Measurements from ENCODE around the gene UGT1A5. TPM values are rescaled to one million over a fixed set of nuclear protein-coding genes. Genes with fewer than 3 reads are reported as not detected.

UGT1A5 gene
- polyA plus RNA-seq, 1 donor from 2014 or later, result not detected

- Histone ChIP-seq H3K9me3 (ENCODE audit: low read length) (no peaks in the 10 kb centered on the region), H3K4me3 (ENCODE audit: low read length) (no peak overlapping the region), H3K9ac (ENCODE audit: low read length) (no peak overlapping the region), H2AFZ (ENCODE audit: low read depth, low read length) (no peak overlapping the region), H3K27me3 (ENCODE audit: insufficient read depth, low read depth, low read length) (no peaks in the 10 kb centered on the region), H3K36me3 (ENCODE audit: insufficient read depth, low read length) (no peaks in the 10 kb centered on the region), H3F3A (ENCODE audit: insufficient read depth, low read length, poor library complexity, severe bottlenecking) (no peaks in the 10 kb centered on the region), H3K79me2 (replicated peaks; ENCODE audit: insufficient read depth, low read length) (no peaks in the 10 kb centered on the region), H4K20me1 (ENCODE audit: insufficient read depth) (no peaks in the 10 kb centered on the region), H3K27ac (ENCODE audit: low read length) (no peak overlapping the region), H3K4me2 (ENCODE audit: low read length) (no peak overlapping the region), H3K9me2 (ENCODE audit: insufficient read depth, low read length) (no peaks in the 10 kb centered on the region)
- TF ChIP-seq RAD21 (conservative IDR thresholded peaks at IDR 0.05), result no peak
- TF ChIP-seq MXI1 (conservative IDR thresholded peaks at IDR 0.05; ENCODE audit: poor library complexity, severe bottlenecking), result no peak
- no peak for TF ChIP-seq SMC3 (conservative IDR thresholded peaks at IDR 0.05; ENCODE audit: poor library complexity)
- no peak for TF ChIP-seq REST (IDR thresholded peaks at IDR 0.05; ENCODE audit: borderline replicate concordance)
- TF ChIP-seq POLR2AphosphoS5 (IDR thresholded peaks at IDR 0.05), result no peak
- no peak for TF ChIP-seq EP300 (conservative IDR thresholded peaks at IDR 0.05; ENCODE audit: poor library complexity, severe bottlenecking)
Measured at GRCh38 chr2:233818639-233819621, 106.2 kb downstream of the UGT1A5 start.

GRCh38 chr2:233819884-233820773, 107.4 kb downstream of the UGT1A5 start:
- Histone ChIP-seq H3K79me2 (replicated peaks; ENCODE audit: insufficient read depth, low read length) (no peaks in the 10 kb centered on the region), H3K9me3 (ENCODE audit: low read length) (no peaks in the 10 kb centered on the region)

More at GRCh38 chr2:233819884-233820773, 107.4 kb downstream of the UGT1A5 start:
- Histone ChIP-seq H3K4me3 (ENCODE audit: low read length) (no peak overlapping the region), H3K27me3 (ENCODE audit: insufficient read depth, low read depth, low read length) (no peaks in the 10 kb centered on the region), H4K20me1 (ENCODE audit: insufficient read depth) (no peaks in the 10 kb centered on the region), H3K27ac (ENCODE audit: low read length) (no peak overlapping the region), H2AFZ (ENCODE audit: low read depth, low read length) (no peak overlapping the region), H3F3A (ENCODE audit: insufficient read depth, low read length, poor library complexity, severe bottlenecking) (no peaks in the 10 kb centered on the region), H3K9me2 (ENCODE audit: insufficient read depth, low read length) (no peaks in the 10 kb centered on the region), H3K4me2 (ENCODE audit: low read length) (no peak overlapping the region), H3K9ac (ENCODE audit: low read length) (no peak overlapping the region), H3K36me3 (ENCODE audit: insufficient read depth, low read length) (no peaks in the 10 kb centered on the region)
- no peak for TF ChIP-seq CTCF (IDR thresholded peaks at IDR 0.05; ENCODE audit: poor library complexity, severe bottlenecking)
- no peak for TF ChIP-seq RAD21 (conservative IDR thresholded peaks at IDR 0.05)
- TF ChIP-seq SMC3 (conservative IDR thresholded peaks at IDR 0.05; ENCODE audit: poor library complexity), result no peak
- TF ChIP-seq POLR2AphosphoS5 (IDR thresholded peaks at IDR 0.05), result no peak
- no peak for TF ChIP-seq EZH2 (IDR thresholded peaks at IDR 0.05; ENCODE audit: borderline replicate concordance, insufficient read depth, low read length, poor library complexity, severe bottlenecking)
- TF ChIP-seq TAF1 (IDR thresholded peaks at IDR 0.05; ENCODE audit: low read depth), result no peak
- TF ChIP-seq MXI1 (conservative IDR thresholded peaks at IDR 0.05; ENCODE audit: poor library complexity, severe bottlenecking), result no peak
- no peak for TF ChIP-seq REST (IDR thresholded peaks at IDR 0.05; ENCODE audit: borderline replicate concordance)
- TF ChIP-seq EP300 (conservative IDR thresholded peaks at IDR 0.05; ENCODE audit: poor library complexity, severe bottlenecking), result no peak

Data from neural cell (in vitro differentiated cells).